HG03442 (cell line): ENCODE measurements around the gene FXYD4.
"Not testable (repeated sequence)": the region's sequence is repeated elsewhere in the genome, so short reads cannot be mapped to it uniquely, and the experiment has no call there.

Source experiments
- ATAC-seq: cut with Tn5 transposase; IDR thresholded peaks from one replicate; pipeline ENCODE4 v1.9.1; 2021; ENCODE audit warnings: mild to moderate bottlenecking, moderate library complexity; ENCODE audit not compliant: unreplicated experiment

Gene FXYD4

GRCh38 chr10:43374194-43374593 lies 2.8 kb downstream of the FXYD4 start:
- ATAC-seq: no peak

- ATAC-seq: no peak
These were observed 4.1 kb downstream of the FXYD4 start for GRCh38 chr10:43375401-43376020.

GRCh38 chr10:43376046-43376635 lies 4.7 kb downstream of the FXYD4 start:
- no peak for ATAC-seq

- ATAC-seq: no peak
These were observed 5.5 kb downstream of the FXYD4 start for GRCh38 chr10:43376828-43377423.

- no peak for ATAC-seq
These were observed 6.0 kb downstream of the FXYD4 start for GRCh38 chr10:43377424-43377883.

GRCh38 chr10:43380610-43381222 lies 9.3 kb downstream of the FXYD4 start:
- ATAC-seq: no peak

- ATAC-seq: no peak
These were observed 12.0 kb downstream of the FXYD4 start for GRCh38 chr10:43383204-43383971.

GRCh38 chr10:43384252-43385221 lies 13.1 kb downstream of the FXYD4 start:
- no peak for ATAC-seq

GRCh38 chr10:43385412-43386004 lies 14.1 kb downstream of the FXYD4 start:
- no peak for ATAC-seq

GRCh38 chr10:43386549-43386948 lies 15.1 kb downstream of the FXYD4 start:
- no peak for ATAC-seq

- no peak for ATAC-seq
These were observed 15.7 kb downstream of the FXYD4 start for GRCh38 chr10:43386981-43387677.

GRCh38 chr10:43387678-43388032 lies 16.2 kb downstream of the FXYD4 start:
- ATAC-seq: no peak

GRCh38 chr10:43389867-43390266 lies 18.4 kb downstream of the FXYD4 start:
- ATAC-seq: no peak

- no peak for ATAC-seq
These were observed 18.9 kb downstream of the FXYD4 start for GRCh38 chr10:43390333-43390732.

- ATAC-seq: no peak
These were observed 19.3 kb downstream of the FXYD4 start for GRCh38 chr10:43390759-43391158.

GRCh38 chr10:43391496-43391895 lies 20.1 kb downstream of the FXYD4 start:
- no peak for ATAC-seq

- ATAC-seq: no peak
These were observed 21.3 kb downstream of the FXYD4 start for GRCh38 chr10:43392748-43393147.

- not testable (repeated sequence) for ATAC-seq
These were observed 21.8 kb downstream of the FXYD4 start for GRCh38 chr10:43393186-43393585.
